T-cell (primary cell): ENCODE measurements around the gene SMARCAD1. TPM values are rescaled to one million over a fixed set of nuclear protein-coding genes. Genes with fewer than 3 reads are reported as not detected.
"Not testable (repeated sequence)": the region's sequence is repeated elsewhere in the genome, so short reads cannot be mapped to it uniquely, and the experiment has no call there.

Experiments
- ATAC-seq, 4 experiments: fragments of 200-7000 bp in 3 of 4; fragments of 150-1000 bp in 1 of 4; cut with Tn5 transposase; replicated peaks in 1 of 4; 1 replicate in 3 of 4; 2 replicates in 1 of 4; pipeline ENCODE4 v1.10.0; 2021; ENCODE audit warnings: moderate library complexity in 3 of 4, mild to moderate bottlenecking in 2 of 4, moderate number of reproducible peaks in 1 of 4
- CTCF ChIA-PET, 2 donors: fragments of 300-600 bp; sonication (Branson Sonifier 250); formaldehyde crosslinking; loops; one replicate each; lab custom pipeline; 2022; ENCODE audit warnings: antibody characterized with exemption in 2 of 2; lab: Charles Lee
- POLR2A ChIA-PET, 2 donors: fragments of 300-600 bp; sonication (Branson Sonifier 250); formaldehyde crosslinking; loops; one replicate each; lab custom pipeline; 2022; ENCODE audit warnings: antibody characterized with exemption in 2 of 2; lab: Charles Lee
- DNase-seq, 35 experiments: peaks; one replicate each; pipeline versions ENCODE4 v3.0.0 to v3.0.0-alpha.2; 2013 to 2023
- H3K27ac ChIP-seq: one replicate; pipeline ENCODE4 v1.5.1; 2013; ENCODE audit warnings: low read length
- H3K27me3 ChIP-seq, 2 experiments: replicated peaks in 1 of 2; 1 replicate in 1 of 2; 2 replicates in 1 of 2; pipeline versions ENCODE4 v1.6.1 to v1.7.0; 2013; ENCODE audit warnings: low read length in 1 of 2, mixed read lengths in 1 of 2; ENCODE audit not compliant: control insufficient read depth in 2 of 2, insufficient read depth in 2 of 2; ENCODE audit errors: extremely low read depth in 1 of 2
- H3K36me3 ChIP-seq, 2 donors: 1 replicate in 1 of 2; 2 replicates in 1 of 2; pipeline versions ENCODE4 v1.6.1 to v1.7.0; 2013; ENCODE audit warnings: low read length in 1 of 2; ENCODE audit not compliant: control insufficient read depth in 2 of 2, insufficient read depth in 1 of 2; ENCODE audit errors: extremely low read depth in 1 of 2
- H3K4me1 ChIP-seq, 2 experiments: 1 replicate in 1 of 2; 2 replicates in 1 of 2; pipeline versions ENCODE4 v1.6.1 to v1.7.0; 2013; ENCODE audit warnings: low read length in 2 of 2, mixed read lengths in 1 of 2; ENCODE audit not compliant: insufficient read depth in 2 of 2, control insufficient read depth in 1 of 2; ENCODE audit errors: extremely low read depth in 1 of 2
- H3K4me3 ChIP-seq, 2 donors: 1 replicate in 1 of 2; 2 replicates in 1 of 2; pipeline versions ENCODE4 v1.5.1 to v1.7.0; 2013; ENCODE audit warnings: mild to moderate bottlenecking in 2 of 2, low read length in 1 of 2, moderate library complexity in 1 of 2; ENCODE audit not compliant: control insufficient read depth in 1 of 2; ENCODE audit errors: extremely low read depth in 1 of 2
- H3K9me3 ChIP-seq: 2 replicates; pipeline ENCODE4 v1.7.0; 2013
- H3K27ac Mint-ChIP-seq, 2 donors: one replicate each; pipeline ENCODE4 v1.8.0; 2020 to 2021; ENCODE audit warnings: mild to moderate bottlenecking in 2 of 2, mixed read lengths in 2 of 2
- H3K27me3 Mint-ChIP-seq, 2 donors: one replicate each; pipeline ENCODE4 v1.8.0; 2021 to 2022; ENCODE audit warnings: mixed read lengths in 2 of 2
- H3K36me3 Mint-ChIP-seq: one replicate; pipeline ENCODE4 v1.8.0; 2021; ENCODE audit warnings: mixed read lengths
- H3K4me1 Mint-ChIP-seq, 3 donors: one replicate each; pipeline ENCODE4 v1.8.0; 2020 to 2022; ENCODE audit warnings: mixed read lengths in 3 of 3, mild to moderate bottlenecking in 1 of 3
- H3K4me3 Mint-ChIP-seq, 3 donors: one replicate each; pipeline ENCODE4 v1.8.0; 2020 to 2022; ENCODE audit warnings: mild to moderate bottlenecking in 3 of 3, mixed read lengths in 3 of 3, moderate library complexity in 3 of 3
- H3K9me3 Mint-ChIP-seq, 3 donors: one replicate each; pipeline ENCODE4 v1.8.0; 2020 to 2022; ENCODE audit warnings: mixed read lengths in 3 of 3
- WGBS: methylation state at CpG from one replicate; pipeline ENCODE4 v1.1.5; 2013; ENCODE audit warnings: missing lambda C conversion rate; ENCODE audit not compliant: insufficient coverage; 5-methylcytosine and 5-hydroxymethylcytosine counted together
- total RNA-seq, 35 experiments: library from RNA in 6 of 35; stranded (reverse) in 6 of 35; fragments of 120-200 nt in 1 of 35; gene quantifications; one replicate each; pipeline versions ENCODE4 v1.2.1 to v1.2.4 and lab custom pipeline; 2013 to 2026

Gene SMARCAD1
- total RNA-seq, 5 donors from 2014 or later (not counting 1 experiment from before 2014, with no cell fraction given) = 17.1 to 22.9 (median 20.0) TPM

DNA sequence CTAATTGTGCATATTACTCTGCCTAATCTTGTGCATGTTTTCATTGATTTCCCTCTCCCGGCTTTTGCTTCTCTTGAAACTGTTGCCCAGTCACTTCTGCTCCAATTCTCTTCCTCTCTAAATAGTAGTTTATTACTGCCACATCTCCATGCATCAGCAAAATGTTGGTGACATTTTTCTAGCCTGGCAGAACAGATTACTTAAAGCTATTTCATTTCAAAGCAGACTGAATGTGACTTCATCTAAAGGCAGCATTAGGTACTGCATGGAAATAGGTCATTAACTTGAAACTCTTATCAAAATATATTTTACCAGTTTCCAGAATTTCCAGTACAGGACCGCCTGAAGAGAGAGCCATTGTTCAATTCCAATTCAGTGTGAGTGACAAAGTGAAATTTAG, 82.6 kb downstream of the SMARCAD1 start:
- Mint-ChIP-seq H3K9me3 (no peaks in the 10 kb centered on the region), H3K36me3 (peaks cover 50% of the 10 kb centered on the region), H3K27ac (no peak overlapping the region), H3K27me3 (no peaks in the 10 kb centered on the region), H3K4me1 (no peaks in the 10 kb centered on the region), H3K4me3 (no peak overlapping the region)
- CTCF ChIA-PET = no interaction called here
- DNase-seq (no peak), ATAC-seq (no peak)
- H3K9me3 ChIP-seq = no peaks in the 10 kb centered on the region
- no peaks in the 10 kb centered on the region for H3K27me3 ChIP-seq
- no peak overlapping the region for H3K4me3 ChIP-seq
- H3K4me1 ChIP-seq = no peaks in the 10 kb centered on the region
- 100% methylated on average over 1 of the region's 2 CpGs for WGBS
- POLR2A ChIA-PET = no interaction called here
- H3K27ac ChIP-seq = no peak overlapping the region
- peaks cover 0 to 32% of the 10 kb centered on the region in 2 donors for H3K36me3 ChIP-seq

DNA sequence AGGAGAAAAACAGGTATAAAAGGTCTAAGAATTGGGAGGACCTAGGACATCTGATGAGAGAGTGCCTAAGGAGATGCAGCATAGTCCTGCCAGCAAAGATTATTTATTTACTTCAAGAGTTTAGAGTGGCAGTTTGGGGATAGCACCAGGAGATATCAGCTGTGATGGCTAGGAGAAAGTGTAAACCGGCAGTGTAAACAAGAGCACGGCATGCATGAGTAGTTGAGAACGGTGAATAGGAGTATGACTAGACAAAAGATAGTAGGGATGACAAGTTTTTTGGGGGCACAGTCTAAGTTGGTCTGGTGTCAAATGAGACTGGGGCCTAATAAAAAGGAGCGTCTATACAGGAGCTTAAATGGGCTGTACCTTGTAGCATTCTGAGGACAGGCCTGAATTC, 86.3 kb downstream of the SMARCAD1 start:
- POLR2A ChIA-PET, H3K4me1 Mint-ChIP-seq, ATAC-seq, H3K9me3 Mint-ChIP-seq, H3K4me3 Mint-ChIP-seq, DNase-seq, H3K27ac ChIP-seq, H3K27me3 ChIP-seq, H3K27ac Mint-ChIP-seq, H3K9me3 ChIP-seq, H3K4me3 ChIP-seq, H3K4me1 ChIP-seq, H3K27me3 Mint-ChIP-seq, CTCF ChIA-PET: not testable (repeated sequence)
- WGBS = 100% methylated on average over 1 of the region's 4 CpGs
- peaks cover 26% of the 10 kb centered on the region for H3K36me3 Mint-ChIP-seq
- H3K36me3 ChIP-seq = peaks cover 0 to 19% of the 10 kb centered on the region in 2 donors

- POLR2A ChIA-PET, H3K27ac Mint-ChIP-seq, H3K27me3 ChIP-seq, H3K4me1 Mint-ChIP-seq, H3K27me3 Mint-ChIP-seq, H3K9me3 ChIP-seq, H3K4me3 Mint-ChIP-seq, DNase-seq, H3K27ac ChIP-seq, ATAC-seq, H3K4me3 ChIP-seq, CTCF ChIA-PET, H3K9me3 Mint-ChIP-seq, H3K4me1 ChIP-seq: not testable (repeated sequence)
- peaks cover 0 to 11% of the 10 kb centered on the region in 2 donors for H3K36me3 ChIP-seq
- 66% methylated on average over 5 of the region's 6 CpGs for WGBS
- peaks cover 16% of the 10 kb centered on the region for H3K36me3 Mint-ChIP-seq
These were observed 87.8 kb downstream of the SMARCAD1 start for GRCh38 chr4:94295473-94295872.

- no peaks in the 10 kb centered on the region for H3K27me3 Mint-ChIP-seq
- Histone ChIP-seq H3K9me3 (no peaks in the 10 kb centered on the region), H3K27ac (no peak overlapping the region), H3K27me3 (no peaks in the 10 kb centered on the region), H3K36me3 (no peaks in the 10 kb centered on the region), H3K4me1 (no peaks in the 10 kb centered on the region), H3K4me3 (no peak overlapping the region)
- ChIA-PET POLR2A (no interaction called here), CTCF (no interaction called here)
- DNase-seq (no peak), ATAC-seq (no peak)
- no peaks in the 10 kb centered on the region for H3K4me1 Mint-ChIP-seq
- H3K36me3 Mint-ChIP-seq = no peaks in the 10 kb centered on the region
- 92% methylated on average over 2 of the region's 4 CpGs for WGBS
- H3K9me3 Mint-ChIP-seq = no peaks in the 10 kb centered on the region
- H3K4me3 Mint-ChIP-seq = no peak overlapping the region
- H3K27ac Mint-ChIP-seq = no peak overlapping the region
These were observed 91.1 kb downstream of the SMARCAD1 start for GRCh38 chr4:94298725-94299252.

DNA sequence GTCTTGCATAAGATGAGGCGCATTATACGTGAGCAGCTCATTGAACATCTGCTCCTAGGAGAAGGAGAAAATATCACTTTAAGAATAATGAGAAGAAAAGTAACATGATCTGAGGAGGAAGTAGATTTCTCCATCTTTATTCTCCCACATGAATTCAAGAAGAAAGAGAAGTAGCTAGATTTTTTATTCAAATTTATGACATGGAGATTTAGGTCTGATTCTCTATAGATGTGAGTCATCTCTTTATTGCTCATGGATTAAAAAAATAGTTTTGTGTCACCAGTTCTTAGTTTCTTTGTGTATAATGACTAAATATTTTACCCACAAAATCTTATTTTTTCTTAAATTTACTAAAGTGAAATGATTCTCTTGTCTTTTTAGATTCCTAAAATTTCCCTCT, 94.5 kb downstream of the SMARCAD1 start:
- Mint-ChIP-seq H3K27ac (no peak overlapping the region), H3K4me3 (no peak overlapping the region), H3K27me3 (no peaks in the 10 kb centered on the region), H3K36me3 (no peaks in the 10 kb centered on the region), H3K4me1 (no peaks in the 10 kb centered on the region), H3K9me3 (no peaks in the 10 kb centered on the region)
- H3K4me3 ChIP-seq = no peak overlapping the region
- H3K9me3 ChIP-seq = no peaks in the 10 kb centered on the region
- WGBS = no CpG with 5 or more reads among the region's 2 CpGs
- ATAC-seq = no peak
- no peaks in the 10 kb centered on the region for H3K4me1 ChIP-seq
- no peaks in the 10 kb centered on the region for H3K36me3 ChIP-seq
- DNase-seq = no peak
- no peak overlapping the region for H3K27ac ChIP-seq
- no peaks in the 10 kb centered on the region for H3K27me3 ChIP-seq
- ChIA-PET CTCF (interaction anchor here in 1 of 2 donors (1.1 kb wide), 1 partner anchor 87 kb away, joined by 4 read pairs; no protein-coding TSS in a partner anchor), POLR2A (interaction anchor here (0.5 to 0.6 kb wide), 2 partner anchors 24 to 47 kb away, joined by 3 read pairs; no protein-coding TSS in a partner anchor)

- Histone ChIP-seq H3K4me3 (no peak overlapping the region), H3K36me3 (no peaks in the 10 kb centered on the region), H3K9me3 (no peaks in the 10 kb centered on the region), H3K27me3 (no peaks in the 10 kb centered on the region), H3K27ac (no peak overlapping the region), H3K4me1 (no peaks in the 10 kb centered on the region)
- H3K27ac Mint-ChIP-seq = no peak overlapping the region
- no peaks in the 10 kb centered on the region for H3K27me3 Mint-ChIP-seq
- CTCF ChIA-PET = interaction anchor here in 1 of 2 donors (0.5 kb wide), 1 partner anchor 29 kb away, joined by 8 read pairs; no protein-coding TSS in a partner anchor
- WGBS = no CpG with 5 or more reads among the region's 2 CpGs
- ATAC-seq (peak in 1 of 4 experiments; percentile 33), DNase-seq (peak in 1 of 35 experiments; percentile 45)
- H3K4me3 Mint-ChIP-seq = no peak overlapping the region
- H3K36me3 Mint-ChIP-seq = no peaks in the 10 kb centered on the region
- no peaks in the 10 kb centered on the region for H3K4me1 Mint-ChIP-seq
- no peaks in the 10 kb centered on the region for H3K9me3 Mint-ChIP-seq
- POLR2A ChIA-PET = no interaction called here
These were observed 96.8 kb downstream of the SMARCAD1 start for GRCh38 chr4:94304365-94304971.
